H4 (cell line): ENCODE results near the gene OTOGL. TPM values are rescaled to one million over a fixed set of nuclear protein-coding genes. Genes with fewer than 3 reads are reported as not detected.
"Not testable (repeated sequence)": the region's sequence is repeated elsewhere in the genome, so short reads cannot be mapped to it uniquely, and the experiment has no call there.

Source experiments
- DNase-seq: peaks from one replicate; pipeline ENCODE4 v3.0.0-alpha.2; 2015; ENCODE audit warnings: low spot score
- total RNA-seq: library from RNA; depleted of rRNA; stranded (reverse); fragments of >200 nt; shearing (Covaris generic); gene quantifications from 2 replicates; pipeline ENCODE4 v1.2.3, GENCODE V29; 2014

The OTOGL gene
- total RNA-seq, 1 experiment from 2014 or later: 0.17 TPM

DNA sequence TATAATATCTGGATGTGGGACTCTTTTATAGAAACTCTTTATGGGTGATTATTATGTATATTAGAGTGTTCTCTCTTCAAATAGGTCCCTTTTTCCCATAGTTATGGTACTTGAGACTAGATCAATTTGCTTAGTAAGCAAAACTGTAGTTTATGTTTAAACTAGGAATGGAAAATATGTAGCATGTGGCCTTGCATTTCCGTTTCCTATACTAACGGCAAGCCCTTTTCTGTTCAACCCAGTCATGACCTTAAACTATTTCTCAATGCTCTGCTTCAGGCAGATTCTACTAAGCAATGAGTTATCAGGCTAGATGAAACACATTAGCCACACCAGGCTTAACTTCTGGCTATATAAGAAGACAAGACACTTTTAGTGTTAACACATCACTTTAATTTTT, 84.6 kb downstream of the OTOGL start:
- peak; percentile 10 for DNase-seq

GRCh38 chr12:80184926-80185325, 85.6 kb downstream of the OTOGL start:
- no peak for DNase-seq

- peak; percentile 94 for DNase-seq
Observed at GRCh38 chr12:80186727-80187217, 87.4 kb downstream of the OTOGL start.

DNA sequence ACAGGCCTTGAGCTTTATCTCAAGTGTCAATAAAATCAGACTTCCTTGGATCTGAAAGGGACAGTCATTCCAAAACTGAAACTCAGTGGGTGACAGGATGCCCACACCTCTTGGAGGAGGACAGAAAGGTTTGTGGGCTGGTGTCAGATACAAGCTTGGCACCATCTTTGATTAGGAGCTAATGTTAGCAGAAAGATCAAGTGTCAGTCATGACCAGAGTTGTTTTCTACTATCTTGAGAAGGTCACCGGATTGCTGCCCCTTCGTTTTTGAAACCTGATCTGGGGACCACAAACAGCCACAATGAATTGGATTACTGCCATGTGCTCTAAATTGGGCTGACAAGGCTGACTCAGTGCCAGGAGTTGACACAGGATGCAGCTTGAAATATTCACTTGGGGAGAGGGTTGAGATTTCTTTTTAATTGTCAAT, 88.3 kb downstream of the OTOGL start:
- peak; percentile 73 for DNase-seq

DNA sequence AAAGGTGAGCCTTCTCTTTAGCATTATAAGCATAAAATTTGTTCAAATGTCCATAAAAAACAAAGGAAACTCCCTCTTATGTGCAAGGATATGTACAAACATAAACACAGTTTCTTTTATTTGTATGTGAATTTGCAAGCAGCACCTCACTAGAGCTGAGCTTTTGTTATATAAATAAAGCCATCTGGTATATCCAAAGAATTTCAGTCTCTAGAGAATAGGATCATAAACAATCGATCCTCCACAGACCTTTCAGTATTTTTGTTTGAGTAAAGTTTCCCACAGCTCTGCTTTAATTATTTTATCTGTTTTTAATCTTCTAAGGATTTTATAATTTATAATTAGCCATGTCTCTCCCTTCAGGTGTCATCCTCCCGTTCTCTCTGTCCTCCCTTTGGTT, 89.2 kb downstream of the OTOGL start:
- DNase-seq: no peak

DNA sequence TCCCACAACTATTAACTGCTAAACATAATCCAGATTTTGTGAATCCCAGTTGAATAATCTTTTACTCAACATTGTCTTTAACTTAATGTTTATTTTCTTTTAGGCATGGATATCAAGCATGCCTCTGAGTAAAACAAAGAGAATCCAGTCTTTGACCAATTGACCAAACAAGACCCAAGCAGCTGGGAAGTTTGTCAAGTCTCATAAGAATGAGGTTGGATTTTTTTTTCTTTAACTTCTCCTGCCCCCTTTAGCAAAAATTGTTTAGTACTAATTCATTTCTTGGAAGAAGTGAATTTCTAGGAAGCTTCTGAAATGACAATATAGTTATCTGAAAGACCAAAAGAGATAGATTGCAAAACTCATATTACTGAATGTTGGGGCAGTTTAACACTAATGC, 89.9 kb downstream of the OTOGL start:
- no peak for DNase-seq

DNA sequence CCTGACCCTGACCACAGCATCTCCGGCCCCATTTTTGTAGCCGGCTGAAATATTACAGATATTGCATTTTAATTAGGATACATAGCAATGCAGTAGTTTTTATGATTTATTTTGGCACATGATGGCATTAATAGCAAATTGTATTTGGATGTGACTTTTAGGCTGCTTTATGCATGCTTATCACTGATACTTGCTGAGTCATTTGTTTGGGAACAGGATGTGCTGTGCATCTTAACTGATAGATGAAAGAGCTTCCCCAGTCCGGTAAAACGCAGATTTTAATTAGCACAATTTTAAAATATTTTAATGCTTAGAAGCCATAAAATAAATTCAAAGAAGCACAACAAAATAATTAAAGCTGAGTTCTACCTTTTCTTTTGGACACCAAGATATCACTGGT, 90.7 kb downstream of the OTOGL start:
- DNase-seq: no peak

- DNase-seq: no peak
Observed at GRCh38 chr12:80192087-80192486, 92.8 kb downstream of the OTOGL start.

GRCh38 chr12:80193865-80194264, 94.5 kb downstream of the OTOGL start:
- DNase-seq: no peak

DNA sequence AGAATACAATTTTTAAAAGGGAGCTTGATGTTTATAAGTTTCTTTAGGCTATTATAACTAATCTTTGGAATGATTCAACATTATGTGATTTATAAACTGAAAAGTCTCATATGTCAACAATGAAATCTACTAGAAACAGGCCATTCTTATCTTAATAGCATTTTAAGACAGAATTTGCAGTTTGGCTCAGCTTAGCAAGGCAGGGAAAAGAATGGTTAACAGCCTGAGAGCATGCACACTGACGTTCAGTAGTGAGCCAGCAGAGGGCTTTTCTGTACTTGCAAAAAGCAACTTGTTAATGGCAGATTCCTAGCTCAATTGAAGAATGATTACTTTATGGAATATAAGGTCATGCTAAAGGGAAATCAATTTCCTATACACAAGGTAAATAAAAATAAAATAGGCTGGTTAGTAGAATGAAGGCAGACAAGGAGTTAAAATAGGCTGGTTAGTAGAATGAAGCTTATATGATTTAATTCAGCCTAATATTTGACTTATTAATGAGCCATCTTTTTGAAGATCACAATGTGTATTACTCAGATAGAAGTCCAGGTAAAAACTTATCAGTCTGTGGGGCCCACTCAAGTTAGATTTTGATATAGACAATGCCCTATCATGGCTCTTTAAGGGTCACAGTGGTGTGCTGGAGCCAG, 95.9 kb downstream of the OTOGL start:
- DNase-seq: peak; percentile 47

- no peak for DNase-seq
Observed at GRCh38 chr12:80195737-80196136, 96.4 kb downstream of the OTOGL start.

DNA sequence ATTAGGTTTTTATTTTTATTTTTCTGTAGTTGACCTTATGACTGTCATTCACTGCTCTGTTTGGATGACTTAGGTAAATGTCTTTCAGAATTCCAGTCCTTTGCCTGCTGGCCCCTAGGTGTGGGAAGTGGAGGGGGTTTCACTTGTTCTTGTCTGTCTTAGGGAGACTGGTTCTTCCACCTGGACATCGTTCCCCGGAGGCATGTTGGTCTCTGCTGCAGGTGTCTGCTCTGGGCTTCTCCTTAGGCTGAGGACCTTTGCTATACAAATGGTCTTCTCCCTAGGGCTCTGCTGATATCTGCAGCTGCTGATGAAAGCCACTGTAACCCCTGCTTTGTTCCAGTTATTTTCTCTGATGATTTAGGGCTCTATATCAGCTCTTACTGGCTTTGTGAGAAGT, 97.1 kb downstream of the OTOGL start:
- DNase-seq: no peak

DNA sequence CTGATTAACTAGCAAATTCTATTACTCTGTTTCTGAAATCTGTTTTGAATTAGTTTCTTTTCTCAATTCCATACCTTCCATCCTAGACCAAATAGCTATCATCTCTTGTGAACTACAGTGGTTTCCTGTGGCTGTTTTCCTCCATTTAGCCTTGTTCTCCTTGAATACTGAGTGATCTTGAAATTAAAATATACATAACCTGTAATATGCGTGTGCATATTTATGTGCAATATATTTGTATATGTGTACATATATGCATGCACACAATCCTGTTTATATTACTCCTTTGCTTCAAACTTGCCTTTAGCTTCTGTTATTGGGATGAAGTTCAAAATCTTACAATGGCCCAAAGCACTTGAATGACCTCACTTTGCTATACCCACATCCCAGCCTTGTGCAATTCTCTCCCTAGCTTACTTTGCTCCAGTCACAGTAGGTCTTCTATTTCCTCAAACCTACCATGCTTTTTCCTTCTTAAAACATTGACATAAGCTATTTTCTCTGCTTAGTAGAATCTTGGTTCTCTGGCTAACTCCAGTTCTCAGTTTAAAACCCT, 99.5 kb downstream of the OTOGL start:
- no peak for DNase-seq

DNA sequence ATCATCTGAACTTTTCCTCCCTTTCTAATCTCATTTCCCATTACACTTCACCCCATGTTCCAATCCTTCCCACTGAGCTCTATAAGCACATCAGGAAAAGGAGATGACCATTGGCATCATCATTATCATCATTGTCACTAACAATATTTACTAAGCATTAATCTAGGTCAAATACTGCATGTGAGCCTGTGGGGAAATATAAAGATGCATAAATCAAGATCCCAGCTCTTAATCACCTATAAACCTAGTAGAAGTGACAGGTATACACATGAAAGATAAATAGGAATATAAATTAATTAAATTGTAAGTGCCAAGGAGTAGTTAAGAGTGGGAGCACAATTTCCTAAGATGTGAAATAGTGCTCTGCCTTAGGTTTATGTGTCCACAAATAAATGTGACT, 100.6 kb downstream of the OTOGL start:
- no peak for DNase-seq

DNA sequence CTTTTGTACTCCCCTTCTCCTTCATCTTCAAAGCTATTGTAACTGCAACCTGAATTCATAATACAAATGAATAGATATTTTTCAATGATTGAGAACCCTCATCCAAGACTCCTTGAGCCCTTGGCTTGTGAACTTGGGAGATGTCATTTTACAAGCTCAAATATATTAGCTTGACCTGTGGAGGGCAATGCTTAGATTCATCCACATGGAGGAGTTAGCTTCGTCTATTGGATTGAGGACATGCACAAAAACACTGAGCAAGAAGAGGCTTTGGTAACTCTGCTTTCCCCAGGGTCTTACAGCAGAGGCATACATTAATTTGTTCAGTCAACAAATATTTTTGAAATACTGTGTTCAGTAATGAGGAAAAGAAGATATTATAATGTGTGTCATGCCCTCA, 101.1 kb downstream of the OTOGL start:
- DNase-seq: no peak

- no peak for DNase-seq
Observed at GRCh38 chr12:80201908-80202307, 102.6 kb downstream of the OTOGL start.

GRCh38 chr12:80205960-80206359, 106.6 kb downstream of the OTOGL start:
- DNase-seq: no peak

DNA sequence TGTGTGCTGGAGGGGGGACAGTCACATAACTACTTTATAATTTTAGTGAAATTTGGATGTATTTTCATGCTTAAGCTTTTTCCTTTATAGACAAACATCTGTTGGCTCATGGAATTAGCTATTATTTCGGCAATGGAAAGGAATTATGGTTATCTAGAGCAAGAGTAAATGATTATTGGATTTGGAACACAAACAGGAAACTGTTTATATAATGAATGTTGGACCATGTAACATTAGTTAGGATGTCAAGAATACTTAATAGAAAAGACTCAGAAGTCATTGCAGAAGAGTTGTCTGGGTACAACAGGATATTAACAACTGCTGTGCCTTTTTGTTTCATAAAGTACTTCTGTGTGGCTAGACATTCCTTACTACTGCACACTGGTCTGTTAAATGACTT, 108.7 kb downstream of the OTOGL start:
- DNase-seq: no peak

DNA sequence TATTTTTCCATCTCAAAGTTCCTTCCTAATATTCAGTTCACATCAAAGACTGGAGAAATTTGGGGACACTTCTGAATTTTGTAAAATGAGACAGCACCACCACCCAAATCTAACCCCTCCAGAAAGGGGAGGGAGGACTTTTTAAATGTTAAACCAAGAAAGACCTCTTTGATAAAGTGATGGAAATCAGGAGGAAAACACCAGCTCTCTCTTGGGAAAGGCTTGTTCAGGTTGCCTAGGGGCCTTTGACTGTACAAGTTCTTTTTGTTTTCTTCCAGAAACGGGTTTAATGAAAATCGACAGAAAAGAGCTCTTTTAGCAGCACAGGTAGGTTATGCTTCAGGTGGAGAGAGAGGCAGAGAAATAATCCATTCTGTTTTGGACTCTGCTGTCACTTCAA, 112.3 kb downstream of the OTOGL start:
- no peak for DNase-seq

DNA sequence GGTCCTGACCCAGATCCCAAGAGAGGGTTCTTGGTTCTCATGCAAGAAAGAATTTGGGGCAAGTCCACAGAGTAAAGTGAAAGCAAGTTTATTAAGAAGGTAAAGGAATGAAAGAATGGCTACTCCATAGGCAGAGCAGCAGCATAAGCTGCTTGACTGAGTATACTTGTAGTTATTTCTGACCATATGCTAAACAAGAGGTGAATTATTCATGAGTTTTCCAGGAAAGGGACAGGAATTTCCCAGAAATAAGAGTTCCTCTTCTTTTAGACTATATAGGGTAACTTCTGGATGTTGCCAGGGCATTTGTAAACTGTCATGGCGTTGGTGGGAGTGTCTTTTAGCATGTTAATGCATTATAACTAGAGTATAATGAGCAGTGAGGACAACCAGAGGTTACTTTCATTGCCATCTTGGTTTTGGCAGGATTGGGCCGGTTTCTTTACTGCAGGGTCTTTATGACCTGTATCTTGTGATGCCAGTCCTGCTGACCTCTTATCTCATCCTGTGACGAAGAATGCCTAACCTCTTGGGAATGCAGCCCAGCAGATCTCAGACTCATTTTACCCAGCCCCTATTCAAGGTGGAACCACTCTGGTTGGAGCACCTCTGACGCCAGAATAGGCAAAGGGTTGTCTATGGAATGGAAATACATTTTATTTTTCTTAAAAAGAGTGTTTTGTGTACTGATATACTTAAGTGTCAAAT, 113.8 kb downstream of the OTOGL start:
- DNase-seq: no peak

- no peak for DNase-seq
Observed at GRCh38 chr12:80213871-80214270, 114.5 kb downstream of the OTOGL start.

DNA sequence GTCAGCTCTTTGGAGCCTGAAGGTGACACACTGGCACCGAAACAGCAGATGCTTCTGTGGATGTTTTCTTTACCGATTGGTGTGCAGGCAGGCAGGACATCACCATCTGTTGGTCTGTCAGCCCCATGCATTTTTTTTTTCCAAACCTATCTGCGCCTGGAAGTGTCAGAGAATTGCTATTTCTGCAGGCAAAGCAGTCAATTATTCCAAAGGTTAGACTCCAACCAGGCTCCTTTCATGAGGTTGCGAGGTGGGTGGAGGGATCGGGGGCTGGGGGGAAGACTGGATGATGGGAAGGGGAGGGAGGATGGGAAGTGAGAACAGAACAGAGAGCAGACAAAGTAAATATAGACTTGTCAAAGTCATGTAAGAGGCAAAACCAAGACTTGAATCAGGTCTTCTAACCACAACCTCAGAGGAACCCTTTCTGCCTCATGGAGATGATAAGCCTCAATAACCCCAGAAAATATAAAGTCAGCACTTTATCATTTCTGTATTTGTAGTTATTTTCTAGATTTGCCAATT, 117.7 kb downstream of the OTOGL start:
- no peak for DNase-seq

GRCh38 chr12:80218925-80219324, 119.6 kb downstream of the OTOGL start:
- DNase-seq: not testable (repeated sequence)
